ENCODE results near the gene NMNAT1.

NMNAT1 gene

DNA sequence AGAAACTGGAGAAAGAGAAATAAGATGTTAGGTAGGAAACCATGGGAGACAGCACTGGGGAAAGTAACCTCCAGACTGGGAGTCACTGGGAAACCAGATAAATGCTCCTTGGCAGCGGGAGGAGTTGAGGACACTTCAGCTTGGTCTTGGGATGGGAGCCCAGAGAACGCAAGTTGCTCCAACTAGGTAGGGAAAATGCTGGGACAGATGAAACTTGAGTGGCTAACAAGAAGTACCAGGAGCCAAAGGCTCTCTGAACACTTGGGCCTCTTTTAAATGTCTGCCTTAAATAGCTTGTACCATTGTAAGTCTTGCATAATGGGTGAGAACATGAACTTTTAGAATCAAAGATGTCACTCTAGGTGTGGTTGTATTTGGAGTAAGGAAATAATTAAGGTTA, 3.0 kb downstream of the NMNAT1 start:
- H3K4me3 ChIP-seq (replicated peaks; ENCODE audit: low read depth, low read length): no peak overlapping the region
- TF ChIP-seq, protein P1, sequence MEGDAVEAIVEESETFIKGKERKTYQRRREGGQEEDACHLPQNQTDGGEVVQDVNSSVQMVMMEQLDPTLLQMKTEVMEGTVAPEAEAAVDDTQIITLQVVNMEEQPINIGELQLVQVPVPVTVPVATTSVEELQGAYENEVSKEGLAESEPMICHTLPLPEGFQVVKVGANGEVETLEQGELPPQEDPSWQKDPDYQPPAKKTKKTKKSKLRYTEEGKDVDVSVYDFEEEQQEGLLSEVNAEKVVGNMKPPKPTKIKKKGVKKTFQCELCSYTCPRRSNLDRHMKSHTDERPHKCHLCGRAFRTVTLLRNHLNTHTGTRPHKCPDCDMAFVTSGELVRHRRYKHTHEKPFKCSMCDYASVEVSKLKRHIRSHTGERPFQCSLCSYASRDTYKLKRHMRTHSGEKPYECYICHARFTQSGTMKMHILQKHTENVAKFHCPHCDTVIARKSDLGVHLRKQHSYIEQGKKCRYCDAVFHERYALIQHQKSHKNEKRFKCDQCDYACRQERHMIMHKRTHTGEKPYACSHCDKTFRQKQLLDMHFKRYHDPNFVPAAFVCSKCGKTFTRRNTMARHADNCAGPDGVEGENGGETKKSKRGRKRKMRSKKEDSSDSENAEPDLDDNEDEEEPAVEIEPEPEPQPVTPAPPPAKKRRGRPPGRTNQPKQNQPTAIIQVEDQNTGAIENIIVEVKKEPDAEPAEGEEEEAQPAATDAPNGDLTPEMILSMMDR (IDR thresholded peaks at IDR 0.05; ENCODE audit: low read depth, low read length, missing control alignments): no peak
- DNase-seq (ENCODE audit: extremely low read depth, low read depth): no peak

DNA sequence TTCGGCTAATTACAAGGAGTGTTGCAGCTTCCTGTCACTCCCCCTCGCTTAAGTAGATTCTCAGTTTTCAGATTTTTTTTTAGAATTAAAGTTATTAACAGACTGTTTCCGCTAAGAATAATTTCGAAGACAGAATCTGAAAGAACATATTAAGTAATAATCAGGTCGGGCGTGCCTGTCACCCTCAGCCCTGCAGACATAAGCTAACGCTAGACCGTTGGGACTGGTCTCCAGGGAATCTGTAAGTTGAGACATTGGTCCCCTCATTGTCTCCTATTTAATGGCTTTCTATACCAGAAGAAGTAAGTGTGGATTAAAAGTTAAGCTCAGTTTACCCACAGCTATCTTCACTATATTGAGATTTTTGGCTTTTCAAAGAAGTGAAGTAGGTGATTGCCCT, 14.5 kb downstream of the NMNAT1 start:
- DNase-seq (ENCODE audit: extremely low read depth, low read depth): no peak
- no peak overlapping the region for H3K4me3 ChIP-seq (replicated peaks; ENCODE audit: low read depth, low read length)
- TF ChIP-seq, protein P1 (IDR thresholded peaks at IDR 0.05; ENCODE audit: low read depth, low read length, missing control alignments): no peak

- TF ChIP-seq, protein P1 (IDR thresholded peaks at IDR 0.05; ENCODE audit: low read depth, low read length, missing control alignments): no peak
- H3K4me3 ChIP-seq (replicated peaks; ENCODE audit: low read depth, low read length): no peak overlapping the region
- no peak for DNase-seq (ENCODE audit: extremely low read depth, low read depth)
These were observed 16.7 kb downstream of the NMNAT1 start for GRCh38 chr1:9960011-9960410.

- no peak overlapping the region for H3K4me3 ChIP-seq (replicated peaks; ENCODE audit: low read depth, low read length)
- TF ChIP-seq, protein P1 (IDR thresholded peaks at IDR 0.05; ENCODE audit: low read depth, low read length, missing control alignments): no peak
- DNase-seq (ENCODE audit: extremely low read depth, low read depth): no peak
These were observed 17.7 kb downstream of the NMNAT1 start for GRCh38 chr1:9960706-9961562.

DNA sequence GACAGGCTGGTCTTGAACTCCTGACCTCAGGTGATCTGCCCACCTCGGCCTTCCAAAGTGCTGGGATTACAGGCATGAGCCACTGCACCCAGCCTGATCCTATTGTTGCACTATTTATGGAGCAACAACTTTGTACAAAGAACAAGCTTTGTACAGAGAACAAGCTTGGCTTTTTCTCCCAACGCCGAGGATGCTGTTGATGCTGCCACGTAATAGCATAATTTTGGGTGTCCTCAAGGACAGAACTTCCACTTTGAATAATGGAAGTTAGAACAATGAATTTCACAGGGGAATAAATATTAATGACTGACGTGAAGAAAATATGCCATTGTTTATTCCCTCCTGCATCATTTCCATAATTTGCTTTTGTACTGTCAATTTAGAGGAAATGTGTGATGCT, 41.0 kb downstream of the NMNAT1 start:
- no peak for DNase-seq (ENCODE audit: extremely low read depth, low read depth)
- no peak overlapping the region for H3K4me3 ChIP-seq (replicated peaks; ENCODE audit: low read depth, low read length)
- TF ChIP-seq, protein P1 (IDR thresholded peaks at IDR 0.05; ENCODE audit: low read depth, low read length, missing control alignments): no peak

DNA sequence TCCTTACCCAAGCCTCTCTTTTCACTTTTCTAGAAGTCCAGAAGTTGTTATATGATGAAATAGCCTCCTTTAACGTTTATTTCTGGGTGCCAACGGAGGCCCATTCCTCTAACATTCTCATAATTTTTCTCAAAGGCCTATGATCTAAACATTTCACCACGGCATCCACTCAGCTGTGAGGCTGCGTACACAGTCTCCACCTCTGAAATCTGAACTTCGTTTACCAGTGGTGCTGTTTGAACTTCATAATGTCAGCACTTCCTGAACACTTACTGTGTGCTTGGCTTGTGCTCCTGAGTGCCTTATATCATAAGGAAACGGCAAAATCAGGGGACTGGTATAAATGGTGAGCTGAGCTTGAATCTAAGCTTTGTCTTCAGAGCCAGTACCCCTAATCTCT, 41.7 kb downstream of the NMNAT1 start:
- TF ChIP-seq, protein P1 (IDR thresholded peaks at IDR 0.05; ENCODE audit: low read depth, low read length, missing control alignments): no peak
- DNase-seq (ENCODE audit: extremely low read depth, low read depth): no peak
- H3K4me3 ChIP-seq (replicated peaks; ENCODE audit: low read depth, low read length): no peak overlapping the region
